ENCODE results near the gene STK36.

The STK36 gene

GRCh38 chr2:218694405-218695145 lies 22.7 kb downstream of the STK36 start:
- no peaks in the 10 kb centered on the region for H3K9me3 ChIP-seq (ENCODE audit: control insufficient read depth, insufficient read depth, low read length)
- H3K9ac ChIP-seq (ENCODE audit: low read depth, low read length), result no peak overlapping the region
- peaks cover 12% of the 10 kb centered on the region; the same call in 1 of the 2 replicates for H3K36me3 ChIP-seq (ENCODE audit: insufficient read depth, low read length)
- H3K4me1 ChIP-seq (ENCODE audit: insufficient read depth, low read length), result no peaks in the 10 kb centered on the region; the same call in 1 of the 2 replicates

GRCh38 chr2:218698885-218699284 lies 27.0 kb downstream of the STK36 start:
- no peaks in the 10 kb centered on the region; the same call in 1 of the 2 replicates for H3K4me1 ChIP-seq (ENCODE audit: insufficient read depth, low read length)
- no peak overlapping the region for H3K9ac ChIP-seq (ENCODE audit: low read depth, low read length)
- H3K36me3 ChIP-seq (ENCODE audit: insufficient read depth, low read length), result peaks cover 6% of the 10 kb centered on the region; the same call in 1 of the 2 replicates
- no peaks in the 10 kb centered on the region for H3K9me3 ChIP-seq (ENCODE audit: control insufficient read depth, insufficient read depth, low read length)

- Histone ChIP-seq H3K4me1 (ENCODE audit: insufficient read depth, low read length) (no peaks in the 10 kb centered on the region), H3K9ac (ENCODE audit: low read depth, low read length) (no peak overlapping the region), H3K9me3 (ENCODE audit: control insufficient read depth, insufficient read depth, low read length) (no peaks in the 10 kb centered on the region), H3K36me3 (ENCODE audit: insufficient read depth, low read length) (no peaks in the 10 kb centered on the region)
Observed at GRCh38 chr2:218701806-218702205, 29.9 kb downstream of the STK36 start.

- Histone ChIP-seq H3K9ac (ENCODE audit: low read depth, low read length) (no peak overlapping the region), H3K4me1 (ENCODE audit: insufficient read depth, low read length) (no peaks in the 10 kb centered on the region), H3K9me3 (ENCODE audit: control insufficient read depth, insufficient read depth, low read length) (no peaks in the 10 kb centered on the region), H3K36me3 (ENCODE audit: insufficient read depth, low read length) (no peaks in the 10 kb centered on the region)
Observed at GRCh38 chr2:218703341-218703740, 31.5 kb downstream of the STK36 start.

GRCh38 chr2:218708086-218708485 lies 36.2 kb downstream of the STK36 start:
- no peaks in the 10 kb centered on the region for H3K9me3 ChIP-seq (ENCODE audit: control insufficient read depth, insufficient read depth, low read length)
- H3K9ac ChIP-seq (ENCODE audit: low read depth, low read length), result no peak overlapping the region
- H3K4me1 ChIP-seq (ENCODE audit: insufficient read depth, low read length), result peaks cover 4% of the 10 kb centered on the region; the same call in 1 of the 2 replicates
- H3K36me3 ChIP-seq (ENCODE audit: insufficient read depth, low read length), result no peaks in the 10 kb centered on the region

GRCh38 chr2:218709908-218710307 lies 38.0 kb downstream of the STK36 start:
- Histone ChIP-seq H3K9ac (ENCODE audit: low read depth, low read length) (peak overlapping the region; percentile 71; the same call in 1 of the 2 replicates), H3K36me3 (ENCODE audit: insufficient read depth, low read length) (no peaks in the 10 kb centered on the region), H3K9me3 (ENCODE audit: control insufficient read depth, insufficient read depth, low read length) (no peaks in the 10 kb centered on the region)

GRCh38 chr2:218710334-218710686 lies 38.4 kb downstream of the STK36 start:
- Histone ChIP-seq H3K9me3 (ENCODE audit: control insufficient read depth, insufficient read depth, low read length) (no peaks in the 10 kb centered on the region), H3K36me3 (ENCODE audit: insufficient read depth, low read length) (peaks cover 2% of the 10 kb centered on the region; the same call in 1 of the 2 replicates), H3K9ac (ENCODE audit: low read depth, low read length) (peak overlapping the region; percentile 71; the same call in 1 of the 2 replicates), H3K4me1 (ENCODE audit: insufficient read depth, low read length) (peaks cover 4% of the 10 kb centered on the region; the same call in 1 of the 2 replicates)

More at GRCh38 chr2:218709908-218710307, 38.0 kb downstream of the STK36 start:
- peaks cover 4% of the 10 kb centered on the region; the same call in 1 of the 2 replicates for H3K4me1 ChIP-seq (ENCODE audit: insufficient read depth, low read length)

GRCh38 chr2:218710687-218711549 lies 39.0 kb downstream of the STK36 start, which contains the start of gene TTLL4:
TSS of gene TTLL4 (plus strand) at chr2:218710835. CDS start at chr2:218737677, 26,842 bp downstream.
- Histone ChIP-seq H3K9me3 (ENCODE audit: control insufficient read depth, insufficient read depth, low read length) (no peaks in the 10 kb centered on the region), H3K36me3 (ENCODE audit: insufficient read depth, low read length) (peaks cover 4% of the 10 kb centered on the region; the same call in 1 of the 2 replicates), H3K4me1 (ENCODE audit: insufficient read depth, low read length) (peaks cover 4% of the 10 kb centered on the region; the same call in 1 of the 2 replicates), H3K9ac (ENCODE audit: low read depth, low read length) (peak within 1 kb of the TSS; percentile 71)

- Histone ChIP-seq H3K4me1 (ENCODE audit: insufficient read depth, low read length) (peaks cover 4% of the 10 kb centered on the region; the same call in 1 of the 2 replicates), H3K9me3 (ENCODE audit: control insufficient read depth, insufficient read depth, low read length) (no peaks in the 10 kb centered on the region), H3K9ac (ENCODE audit: low read depth, low read length) (peak overlapping the region; percentile 71), H3K36me3 (ENCODE audit: insufficient read depth, low read length) (peaks cover 6% of the 10 kb centered on the region; the same call in 1 of the 2 replicates)
Observed at GRCh38 chr2:218711550-218711929, 39.7 kb downstream of the STK36 start.

GRCh38 chr2:218713922-218714321 lies 42.0 kb downstream of the STK36 start:
- Histone ChIP-seq H3K9ac (ENCODE audit: low read depth, low read length) (no peak overlapping the region), H3K4me1 (ENCODE audit: insufficient read depth, low read length) (peaks cover 10% of the 10 kb centered on the region; the same call in 1 of the 2 replicates)

GRCh38 chr2:218716070-218716469 lies 44.2 kb downstream of the STK36 start:
- H3K36me3 ChIP-seq (ENCODE audit: insufficient read depth, low read length), result peaks cover 10% of the 10 kb centered on the region; the same call in 1 of the 2 replicates
- H3K9ac ChIP-seq (ENCODE audit: low read depth, low read length), result no peak overlapping the region
- peaks cover 18% of the 10 kb centered on the region for H3K4me1 ChIP-seq (ENCODE audit: insufficient read depth, low read length)
- H3K9me3 ChIP-seq (ENCODE audit: control insufficient read depth, insufficient read depth, low read length), result no peaks in the 10 kb centered on the region

More at GRCh38 chr2:218713922-218714321, 42.0 kb downstream of the STK36 start:
- H3K9me3 ChIP-seq (ENCODE audit: control insufficient read depth, insufficient read depth, low read length), result no peaks in the 10 kb centered on the region
- peaks cover 10% of the 10 kb centered on the region; the same call in 1 of the 2 replicates for H3K36me3 ChIP-seq (ENCODE audit: insufficient read depth, low read length)

GRCh38 chr2:218717262-218717661 lies 45.4 kb downstream of the STK36 start:
- H3K4me1 ChIP-seq (ENCODE audit: insufficient read depth, low read length), result peaks cover 14% of the 10 kb centered on the region
- H3K9ac ChIP-seq (ENCODE audit: low read depth, low read length), result no peak overlapping the region
- H3K36me3 ChIP-seq (ENCODE audit: insufficient read depth, low read length), result peaks cover 10% of the 10 kb centered on the region; the same call in 1 of the 2 replicates
- H3K9me3 ChIP-seq (ENCODE audit: control insufficient read depth, insufficient read depth, low read length), result no peaks in the 10 kb centered on the region

GRCh38 chr2:218718058-218718457 lies 46.2 kb downstream of the STK36 start:
- Histone ChIP-seq H3K36me3 (ENCODE audit: insufficient read depth, low read length) (peaks cover 10% of the 10 kb centered on the region; the same call in 1 of the 2 replicates), H3K9me3 (ENCODE audit: control insufficient read depth, insufficient read depth, low read length) (no peaks in the 10 kb centered on the region), H3K9ac (ENCODE audit: low read depth, low read length) (no peak overlapping the region), H3K4me1 (ENCODE audit: insufficient read depth, low read length) (peaks cover 14% of the 10 kb centered on the region)

- peaks cover 10% of the 10 kb centered on the region; the same call in 1 of the 2 replicates for H3K36me3 ChIP-seq (ENCODE audit: insufficient read depth, low read length)
- H3K9me3 ChIP-seq (ENCODE audit: control insufficient read depth, insufficient read depth, low read length), result peaks cover 1% of the 10 kb centered on the region; the same call in 1 of the 2 replicates
- H3K4me1 ChIP-seq (ENCODE audit: insufficient read depth, low read length), result peaks cover 14% of the 10 kb centered on the region
- no peak overlapping the region for H3K9ac ChIP-seq (ENCODE audit: low read depth, low read length)
Observed at GRCh38 chr2:218719457-218719856, 47.6 kb downstream of the STK36 start.
